Measurements from ENCODE around the gene GNG8. TPM values are rescaled to one million over a fixed set of nuclear protein-coding genes. Genes with fewer than 3 reads are reported as not detected.

GNG8 gene
- total and polyA plus RNA-seq, 9 of the 15 experiments (the other 6 are each of a cell fraction or from before 2014, with no cell fraction given): 1.3 TPM; not detected in 8

- no peak for TF ChIP-seq THAP12 (CRISPR knock-in tag; IDR thresholded peaks at IDR 0.05)
- peak in 1 of 3 experiments; percentile 8 for TF ChIP-seq YY1 (IDR thresholded peaks at IDR 0.05; ENCODE audit: borderline replicate concordance in 1 of 3, control insufficient read depth in 1 of 3, extremely low read depth in 1 of 3, insufficient read depth in 3 of 3, insufficient read length in 1 of 3, insufficient replicate concordance in 2 of 3, low read depth in 1 of 3, low read length in 2 of 3)
- TF ChIP-seq HDAC1 (IDR thresholded peaks at IDR 0.05): peak in 1 of 2 experiments; percentile 15; a peak in 1 of 4 replicates
- no peak for TF ChIP-seq PHB (CRISPR knock-in tag; IDR thresholded peaks at IDR 0.05)
- no peak for TF ChIP-seq ZNF785 (CRISPR knock-in tag; IDR thresholded peaks at IDR 0.05)
- no peak for TF ChIP-seq EP300 (IDR thresholded peaks at IDR 0.05; ENCODE audit: low read length)
- TF ChIP-seq RNF2 (IDR thresholded peaks at IDR 0.05): no peak
- no peak for TF ChIP-seq CGGBP1 (CRISPR knock-in tag; IDR thresholded peaks at IDR 0.05)
- TF ChIP-seq RCOR1 (IDR thresholded peaks at IDR 0.05; ENCODE audit: borderline replicate concordance in 1 of 2, low read depth in 2 of 2, low read length in 2 of 2): peak in 1 of 2 experiments; percentile 41; a peak in 1 of 4 replicates
- peak; percentile 42 for TF ChIP-seq DACH1 (IDR thresholded peaks at IDR 0.05; ENCODE audit: partially characterized antibody)
- TF ChIP-seq SMC3 (conservative IDR thresholded peaks at IDR 0.05; ENCODE audit: insufficient read depth, low read depth, low read length): peak; percentile 98
- no peak for TF ChIP-seq IFI16 (CRISPR knock-in tag; IDR thresholded peaks at IDR 0.05)
- TF ChIP-seq PPARD (CRISPR knock-in tag; IDR thresholded peaks at IDR 0.05): no peak
- peak; percentile 11; the same call in 1 of the 2 replicates for TF ChIP-seq SMARCA4 (IDR thresholded peaks at IDR 0.05)
- TF ChIP-seq ZFP36 (IDR thresholded peaks at IDR 0.05; ENCODE audit: low read depth, low read length, partially characterized antibody): peak; percentile 70
- TF ChIP-seq HES1 (IDR thresholded peaks at IDR 0.05; ENCODE audit: low read depth): no peak
- no peak for TF ChIP-seq XRCC3 (IDR thresholded peaks at IDR 0.05)
- TF ChIP-seq FOSL1 (tag; conservative IDR thresholded peaks at IDR 0.05): peak; percentile 52
- TF ChIP-seq TCF3 (CRISPR knock-in tag; IDR thresholded peaks at IDR 0.05): 0 out of 2 replicates have a peak, but pooled peaks have one; percentile 11
- TF ChIP-seq ZNF124 (CRISPR knock-in tag; IDR thresholded peaks at IDR 0.05): no peak
- no peak for TF ChIP-seq GATAD2A (IDR thresholded peaks at IDR 0.05)
- no peak for TF ChIP-seq SIRT6 (IDR thresholded peaks at IDR 0.05; ENCODE audit: low read depth, low read length)
- no peak for TF ChIP-seq ESRRB (CRISPR knock-in tag; IDR thresholded peaks at IDR 0.05; ENCODE audit: borderline replicate concordance)
- peak; percentile 92 for TF ChIP-seq ADNP (tag; IDR thresholded peaks at IDR 0.05)
- no peak for TF ChIP-seq PREB (CRISPR knock-in tag; IDR thresholded peaks at IDR 0.05)
Measured at GRCh38 chr19:46661735-46662592, 26.0 kb upstream of the GNG8 start (continued).

Data from K562 (cell line).